Adipose tissue (tissue), 3 donors: Measurements from ENCODE around the gene SYPL2. TPM values are rescaled to one million over a fixed set of nuclear protein-coding genes. Genes with fewer than 3 reads are reported as not detected.

Experiments
- H3K27ac ChIP-seq: one replicate; pipeline ENCODE4 v1.5.1; 2013; ENCODE audit warnings: low read depth, low read length
- WGBS, 3 donors: extraction: QIAGEN DNeasy Blood & Tissue Kit; methylation state at CpG; one replicate each; pipeline ENCODE4 v1.1.7; 2013; 5-methylcytosine and 5-hydroxymethylcytosine counted together
- polyA plus RNA-seq, 3 donors: library from polyadenylated mRNA; stranded (reverse); fragments of 200-250 nt; gene quantifications; one replicate each; pipeline ENCODE4 v1.2.3, GENCODE V29; 2013
- donor health status: healthy with polysubstance abuse.
- donor health status: Bipolar disorder and iron deficiency.
- donor health status: healthy.

The SYPL2 gene
- polyA plus RNA-seq, 3 donors = 1.2 to 2.5 (median 2.1) TPM

GRCh38 chr1:109485001-109485400 lies 18.7 kb downstream of the SYPL2 start:
- H3K27ac ChIP-seq = no peak overlapping the region
- 11 to 35% (median 20%) methylated on average over 3 of the region's 3 CpGs for WGBS, 3 donors

GRCh38 chr1:109487261-109487660 lies 20.9 kb downstream of the SYPL2 start:
- WGBS, 3 donors = 63 to 79% (median 68%) methylated on average over 5 of the region's 5 CpGs
- H3K27ac ChIP-seq = no peak overlapping the region

DNA sequence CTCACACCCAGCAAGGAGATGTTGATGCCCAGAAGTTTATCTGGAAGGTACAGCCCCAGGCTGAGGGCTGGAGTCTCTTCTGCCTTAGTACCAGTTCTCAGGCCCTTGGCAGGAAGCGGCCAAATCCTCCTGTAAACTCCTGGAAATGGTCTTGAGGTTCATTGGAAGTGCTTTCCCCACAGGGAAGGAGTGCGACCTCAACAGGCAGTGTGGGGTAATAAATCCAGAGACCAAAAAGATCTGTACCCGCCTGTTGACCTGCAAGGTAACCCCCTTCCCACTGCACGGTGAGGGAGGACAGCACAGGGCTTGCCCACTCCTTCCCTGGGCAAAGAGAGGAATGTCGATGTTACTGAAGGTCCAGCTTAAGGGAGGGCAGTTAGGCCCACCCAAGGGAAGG lies 21.9 kb downstream of the SYPL2 start:
- 79 to 89% (median 83%) methylated on average over 5 of the region's 5 CpGs for WGBS, 3 donors
- H3K27ac ChIP-seq = no peak overlapping the region

GRCh38 chr1:109488696-109489095 lies 22.4 kb downstream of the SYPL2 start:
- WGBS, 3 donors = 79 to 95% (median 91%) methylated on average over 12 of the region's 12 CpGs
- no peak overlapping the region for H3K27ac ChIP-seq

- no peak overlapping the region for H3K27ac ChIP-seq
- WGBS, 3 donors = 83 to 91% (median 88%) methylated on average over 11 of the region's 11 CpGs
These were observed 23.9 kb downstream of the SYPL2 start for GRCh38 chr1:109490029-109490933.

DNA sequence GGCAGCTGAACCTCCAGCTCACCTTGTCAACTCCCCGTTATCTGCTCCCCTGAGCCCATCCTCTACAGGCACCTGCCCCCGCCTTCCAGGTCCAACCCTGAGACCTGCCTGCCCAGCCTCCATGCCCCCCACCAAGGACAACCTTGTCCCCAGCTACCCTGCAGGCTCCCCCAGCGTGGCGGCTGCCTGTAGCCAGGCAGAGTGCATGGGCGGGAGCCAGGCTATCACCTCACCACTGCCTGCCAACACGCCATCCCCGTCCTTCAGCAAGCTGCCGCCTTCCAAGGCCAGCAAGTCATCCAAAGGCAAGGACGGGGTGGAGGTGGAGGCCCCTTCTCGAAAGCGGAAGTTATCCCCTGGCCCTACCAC lies 24.6 kb downstream of the SYPL2 start:
- H3K27ac ChIP-seq = no peak overlapping the region
- WGBS, 3 donors = 65 to 92% (median 87%) methylated on average over 11 of the region's 11 CpGs

- H3K27ac ChIP-seq = no peak overlapping the region
- WGBS, 3 donors = 92 to 97% (median 94%) methylated on average over 8 of the region's 8 CpGs
These were observed 25.0 kb downstream of the SYPL2 start for GRCh38 chr1:109491372-109491771.

GRCh38 chr1:109492779-109493178 lies 26.4 kb downstream of the SYPL2 start:
- 54 to 76% (median 69%) methylated on average over 4 of the region's 4 CpGs for WGBS, 3 donors

DNA sequence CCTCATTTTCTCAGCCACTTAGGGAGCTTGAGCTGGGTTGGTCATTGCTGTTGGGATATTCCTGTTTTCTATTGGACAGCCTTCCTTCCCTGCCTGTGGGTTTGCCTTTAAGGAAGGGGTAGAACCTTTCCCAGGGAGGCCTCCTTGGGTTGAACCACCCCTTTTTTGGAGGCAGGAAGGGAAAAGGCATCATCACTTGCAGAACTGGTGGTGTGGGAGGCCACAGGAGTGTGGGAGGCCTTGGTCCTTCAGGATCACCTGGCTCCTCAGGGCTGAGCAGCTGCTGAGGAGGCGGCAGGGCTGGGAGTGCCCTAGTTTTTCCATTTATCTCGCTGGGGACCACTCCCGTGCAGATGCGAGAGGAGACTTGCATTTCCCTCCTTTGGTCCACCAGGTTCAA lies 26.9 kb downstream of the SYPL2 start:
- H3K27ac ChIP-seq = no peak overlapping the region
- 67 to 71% (median 70%) methylated on average over 4 of the region's 4 CpGs for WGBS, 3 donors

More at GRCh38 chr1:109492779-109493178, 26.4 kb downstream of the SYPL2 start:
- no peak overlapping the region for H3K27ac ChIP-seq

DNA sequence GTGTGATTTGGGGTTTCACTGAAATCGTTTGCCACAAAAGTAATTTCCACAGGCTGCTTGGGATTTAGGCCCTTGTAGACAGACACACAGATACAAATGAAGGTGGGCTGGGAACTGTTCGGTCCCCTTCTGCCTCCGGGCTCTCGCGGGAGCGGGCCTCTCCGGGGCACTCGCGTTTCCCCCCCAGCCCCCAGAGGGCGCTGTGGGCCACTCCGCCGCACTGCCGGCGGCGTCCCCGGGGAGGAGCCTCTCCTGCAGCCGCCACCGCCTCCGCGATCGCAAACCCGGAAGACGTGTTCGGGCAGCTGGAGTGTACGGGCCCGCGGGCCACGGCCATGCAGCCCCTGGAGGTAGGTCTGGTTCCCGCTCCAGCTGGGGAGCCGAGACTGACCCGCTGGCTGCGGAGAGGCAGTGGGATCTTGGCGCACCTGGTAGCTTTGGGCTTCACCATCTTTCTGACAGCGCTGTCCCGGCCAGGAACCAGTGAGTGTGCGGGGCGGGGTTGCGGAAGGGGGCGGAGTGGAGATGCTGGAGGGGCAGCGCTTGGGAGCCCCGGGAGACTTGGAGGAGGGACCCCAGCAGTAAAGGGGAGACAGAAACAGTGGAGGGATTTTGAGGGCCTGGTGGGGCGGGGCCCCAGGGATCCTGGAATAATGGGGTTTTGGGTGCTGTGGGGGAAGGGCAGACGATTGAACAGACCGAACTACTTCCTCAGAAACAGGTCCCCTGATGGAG lies 27.6 kb downstream of the SYPL2 start, which contains the start of gene CYB561D1:
TSS of gene CYB561D1 (plus strand) at position 290 of the 735 bp plus-strand sequence. CDS start at position 336, 46 bp downstream.
- 0% methylated on average over 43 to 44 of the region's 44 CpGs for WGBS, 3 donors

GRCh38 chr1:109495738-109496137 lies 29.4 kb downstream of the SYPL2 start:
- WGBS, 3 donors = 89 to 95% (median 92%) methylated on average over 7 of the region's 7 CpGs
- no peak overlapping the region for H3K27ac ChIP-seq

More for the DNA sequence above, 27.6 kb downstream of the SYPL2 start, which contains the start of gene CYB561D1:
- H3K27ac ChIP-seq = peak within 1 kb of the TSS; percentile 10

GRCh38 chr1:109497449-109498160 lies 31.3 kb downstream of the SYPL2 start:
- H3K27ac ChIP-seq = no peak overlapping the region
- 60 to 80% (median 78%) methylated on average over 9 of the region's 9 CpGs for WGBS, 3 donors

DNA sequence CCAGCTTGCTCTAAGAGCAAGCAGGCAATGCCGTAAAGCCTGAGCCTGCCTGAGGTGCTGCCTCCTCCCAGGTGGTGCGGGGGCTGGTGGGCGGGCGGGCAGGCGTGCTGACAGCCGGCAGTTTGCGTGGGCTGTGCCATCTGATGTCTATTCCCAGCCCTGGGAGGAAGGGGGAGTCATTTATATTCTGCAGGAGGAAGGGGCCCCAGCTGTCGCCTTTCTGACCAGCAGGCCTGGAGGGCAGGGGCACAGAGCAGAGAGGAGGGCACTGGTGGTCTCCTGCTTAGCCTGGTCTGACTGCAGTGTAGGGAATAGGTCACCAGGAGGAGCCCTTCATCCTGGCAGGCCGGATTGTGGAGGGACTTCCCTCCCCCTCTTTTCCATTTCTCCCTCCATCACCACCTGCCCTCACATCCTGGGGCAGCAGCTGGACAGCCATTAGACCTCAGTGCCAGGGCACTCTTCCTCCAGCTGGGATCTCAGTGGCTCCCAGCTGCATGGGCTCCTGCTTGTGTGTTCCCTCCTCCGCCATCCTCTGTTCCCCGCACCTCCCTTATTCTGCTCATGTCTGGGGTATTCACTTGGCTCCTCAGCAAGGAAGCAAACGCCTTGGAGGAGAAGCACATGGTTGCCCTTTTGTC lies 31.9 kb downstream of the SYPL2 start:
- no peak overlapping the region for H3K27ac ChIP-seq
- WGBS, 3 donors = 77 to 82% (median 79%) methylated on average over 12 of the region's 12 CpGs

DNA sequence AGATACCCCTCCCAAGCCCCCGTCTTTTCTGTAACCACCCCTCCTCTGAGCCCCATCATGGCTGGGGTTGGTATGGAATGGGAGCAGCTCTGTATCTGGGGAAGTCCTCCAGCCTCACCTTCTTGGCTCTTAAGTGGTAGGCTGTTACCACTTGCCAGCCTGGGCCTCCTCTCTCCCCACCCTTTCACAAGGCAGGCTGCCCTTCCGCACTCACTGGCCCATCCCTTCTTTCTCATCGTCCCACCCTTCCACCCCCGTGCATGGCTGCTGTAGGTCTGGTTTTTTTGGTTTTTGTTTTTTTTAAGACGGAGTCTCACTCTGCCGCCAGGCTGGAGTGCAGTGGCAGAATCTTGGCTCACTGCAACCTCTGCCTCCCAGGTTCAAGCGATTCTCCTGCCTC lies 32.7 kb downstream of the SYPL2 start:
- 81 to 87% (median 83%) methylated on average over 7 of the region's 7 CpGs for WGBS, 3 donors
- H3K27ac ChIP-seq = no peak overlapping the region

DNA sequence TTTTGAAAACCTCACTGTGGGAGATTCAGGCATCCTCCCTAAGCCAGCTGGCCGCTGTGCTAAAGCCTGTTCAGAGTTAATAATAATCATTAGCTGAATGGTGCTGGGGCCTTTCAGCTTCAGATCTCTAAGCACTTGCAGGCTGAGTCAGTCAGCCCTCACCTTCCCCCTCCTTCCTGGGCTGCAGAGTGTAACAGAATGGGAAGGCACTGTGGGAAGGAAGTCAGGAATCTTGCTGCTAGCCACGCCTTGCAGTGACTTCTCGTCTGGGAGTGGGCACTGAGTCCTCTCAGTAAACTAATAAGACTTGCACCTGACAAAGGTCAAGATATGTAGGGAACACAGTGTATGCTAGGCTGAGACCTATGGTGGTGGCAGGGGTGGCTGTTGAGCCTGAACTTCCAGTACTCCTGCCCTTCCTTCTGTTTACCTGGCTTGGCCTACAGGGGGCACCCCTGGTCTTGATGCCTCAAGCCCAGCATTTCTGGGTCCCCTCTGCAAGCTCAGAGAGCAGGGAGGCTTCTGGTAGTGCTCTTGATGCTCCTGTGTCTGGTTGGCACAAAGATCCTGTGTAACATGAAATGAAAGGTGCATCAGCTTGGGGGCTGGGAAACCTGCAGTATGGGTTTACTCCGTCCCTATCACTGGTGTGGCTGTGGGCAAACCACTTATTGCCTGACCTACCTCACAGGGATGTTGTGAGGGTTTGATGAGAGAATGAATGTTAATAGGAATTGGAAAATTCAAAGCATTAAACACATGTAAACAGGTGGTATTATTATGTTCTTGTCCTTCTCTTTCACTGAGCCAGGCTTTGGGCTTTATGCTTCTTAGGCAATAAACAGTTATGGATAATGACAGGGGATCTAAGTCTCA lies 33.6 kb downstream of the SYPL2 start:
- WGBS, 3 donors = 63 to 76% (median 73%) methylated on average over 4 of the region's 4 CpGs
- H3K27ac ChIP-seq = no peak overlapping the region

DNA sequence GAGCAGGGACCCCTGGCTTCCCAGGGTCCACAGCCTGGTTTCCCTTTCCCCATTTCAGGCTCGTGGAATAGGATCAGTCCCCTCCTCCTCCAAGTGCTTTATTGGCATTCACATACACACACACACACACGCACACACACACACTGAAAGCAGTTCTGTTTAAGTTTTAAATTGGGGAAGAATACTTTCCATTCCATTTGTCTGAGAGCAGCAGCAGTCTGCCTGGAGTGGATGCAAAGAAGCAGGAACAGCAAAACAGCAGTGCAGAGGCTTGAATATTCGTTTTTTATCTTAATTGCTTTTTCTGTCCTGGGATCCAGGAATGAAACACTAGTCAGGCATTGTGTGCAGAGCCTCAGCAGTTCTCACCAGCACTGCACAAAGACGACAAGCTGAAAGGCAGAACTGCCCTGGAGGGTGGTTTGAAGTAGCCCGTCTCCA lies 34.6 kb downstream of the SYPL2 start:
- 44 to 53% (median 53%) methylated on average over 5 of the region's 5 CpGs for WGBS, 3 donors
- H3K27ac ChIP-seq = no peak overlapping the region

DNA sequence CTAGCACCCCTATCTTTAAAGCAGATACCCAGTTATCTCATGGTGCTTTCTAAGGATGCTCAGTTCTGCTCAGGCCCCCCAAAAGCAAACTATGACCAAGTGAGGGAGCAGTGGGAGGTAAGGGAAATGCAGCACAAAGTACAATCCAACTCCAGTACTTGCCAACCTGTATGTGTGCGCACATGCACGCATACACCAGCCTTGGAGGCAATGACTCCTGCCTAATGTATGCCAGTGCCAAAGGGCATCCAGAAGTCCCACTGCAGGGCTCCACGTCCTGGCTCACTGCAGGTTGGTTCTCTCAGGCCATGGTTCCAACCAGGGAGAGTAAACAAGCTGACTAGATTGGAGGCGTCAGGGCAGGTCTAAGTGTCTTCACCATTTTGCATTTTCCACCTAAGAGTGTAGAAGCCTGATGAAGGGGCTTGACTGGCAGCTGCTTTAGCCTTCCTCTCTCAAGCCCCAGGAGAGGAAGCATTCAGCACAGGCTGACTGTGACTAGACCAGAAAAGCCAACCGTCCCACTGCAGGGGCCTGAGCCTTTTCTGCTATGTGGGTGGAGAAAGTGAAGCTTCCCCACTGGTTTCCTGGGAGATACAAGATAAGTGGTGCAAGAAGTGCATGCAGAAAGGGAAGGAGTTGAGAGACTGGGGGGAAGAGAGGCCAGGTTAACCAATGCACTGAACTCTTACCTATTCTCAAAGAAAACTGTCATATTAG lies 35.5 kb downstream of the SYPL2 start:
- 70 to 77% (median 71%) methylated on average over 5 of the region's 5 CpGs for WGBS, 3 donors
- no peak overlapping the region for H3K27ac ChIP-seq
